ENCODE results near the gene APRT.
"Not testable (repeated sequence)": the region's sequence is repeated elsewhere in the genome, so short reads cannot be mapped to it uniquely, and the experiment has no call there.

APRT gene

GRCh38 chr16:88806491-88807111, 5.1 kb downstream of the APRT start:
- DNase-seq: no peak

- no peak for DNase-seq
Measured at GRCh38 chr16:88805887-88806393, 5.8 kb downstream of the APRT start.

- no peak for DNase-seq
Measured at GRCh38 chr16:88805340-88805715, 6.4 kb downstream of the APRT start.

GRCh38 chr16:88804552-88805339, 7.0 kb downstream of the APRT start:
- peak; percentile 43 for DNase-seq

GRCh38 chr16:88804173-88804551, 7.6 kb downstream of the APRT start:
- no peak for DNase-seq

- peak; percentile 90 for DNase-seq
Measured at GRCh38 chr16:88803264-88803987, 8.3 kb downstream of the APRT start, which contains the start of gene CDT1. TSS of gene CDT1 (plus strand) at chr16:88803789. CDS start at chr16:88803832, 43 bp downstream.

- DNase-seq: no peak
Measured at GRCh38 chr16:88800277-88800592, 11.5 kb downstream of the APRT start.

GRCh38 chr16:88799569-88800276, 12.0 kb downstream of the APRT start:
- peak; percentile 62 for DNase-seq

- DNase-seq: no peak
Measured at GRCh38 chr16:88798772-88799455, 12.8 kb downstream of the APRT start.

GRCh38 chr16:88798073-88798472, 13.7 kb downstream of the APRT start:
- DNase-seq: no peak

GRCh38 chr16:88796278-88796677, 15.4 kb downstream of the APRT start:
- DNase-seq: no peak

- DNase-seq: no peak
Measured at GRCh38 chr16:88793251-88793954, 18.3 kb downstream of the APRT start.

GRCh38 chr16:88792668-88793250, 19.0 kb downstream of the APRT start:
- no peak for DNase-seq

GRCh38 chr16:88792078-88792550, 19.6 kb downstream of the APRT start:
- DNase-seq: no peak

- peak; percentile 83 for DNase-seq
Measured at GRCh38 chr16:88790312-88791211, 21.2 kb downstream of the APRT start.

GRCh38 chr16:88789594-88789993, 22.1 kb downstream of the APRT start:
- DNase-seq: no peak

- not testable (repeated sequence) for DNase-seq
Measured at GRCh38 chr16:88788749-88789148, 23.0 kb downstream of the APRT start.

- no peak for DNase-seq
Measured at GRCh38 chr16:88787579-88788314, 24.0 kb downstream of the APRT start.
